Hematopoietic multipotent progenitor cell treated with erythropoietin and hydrocortisone succinate and interleukin-3 and kit ligand, for 17 days (in vitro differentiated cells): ENCODE data around the gene REL.

ENCODE experiments used
- DNase-seq: peaks from one replicate; pipeline ENCODE4 v3.0.0-alpha.2; 2015; ENCODE audit warnings: low spot score

REL gene

DNA sequence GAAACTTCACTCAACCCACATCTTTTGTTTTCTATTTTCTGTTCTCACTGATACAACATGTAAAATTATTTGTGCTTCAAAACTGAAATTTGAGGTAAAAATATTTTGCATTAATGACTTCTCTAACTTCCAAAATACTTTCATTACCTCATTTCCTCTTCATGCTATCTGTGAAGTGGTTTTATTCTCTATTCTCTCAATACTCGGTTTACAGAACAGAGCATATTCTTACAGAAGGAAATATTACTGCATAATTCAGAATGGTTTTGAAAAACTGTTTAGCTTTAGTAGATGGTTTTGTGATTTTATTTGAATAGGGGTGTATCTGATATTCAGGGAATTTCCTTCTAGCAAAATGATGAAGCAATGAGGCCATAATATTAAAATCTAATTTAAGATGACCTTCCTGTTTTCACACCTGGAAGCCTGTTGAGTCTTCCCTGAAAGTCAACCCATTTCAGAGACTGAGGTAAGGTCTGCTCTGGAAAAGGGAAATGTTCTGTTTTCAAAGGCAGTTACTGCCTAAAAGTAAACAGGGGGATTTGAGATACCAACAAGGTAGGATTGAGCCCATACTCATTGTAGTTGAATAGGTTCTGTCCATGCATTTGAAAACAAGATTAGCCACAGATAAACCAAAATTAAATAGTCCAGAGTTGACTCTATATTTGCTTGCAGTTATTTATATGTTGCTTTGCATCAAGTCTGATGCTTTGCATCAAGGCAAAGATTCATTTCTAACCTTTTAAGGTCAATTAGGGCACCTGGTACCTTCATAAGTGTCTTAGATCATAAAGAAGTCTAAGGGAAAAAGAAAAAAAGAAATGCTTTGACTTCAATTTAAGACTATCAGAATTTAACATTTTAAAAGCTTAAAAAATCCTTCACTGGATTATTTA, 85.4 kb downstream of the REL start:
- DNase-seq: no peak

- DNase-seq: no peak
Measured at GRCh38 chr2:60972889-60973656, 91.7 kb downstream of the REL start.

GRCh38 chr2:60973705-60974104, 92.3 kb downstream of the REL start:
- DNase-seq: no peak

GRCh38 chr2:60974652-60975051, 93.3 kb downstream of the REL start:
- DNase-seq: no peak
